Stimulated activated CD8-positive, alpha-beta memory T cell treated with anti-CD3 and anti-CD28 coated beads, Interleukin-15, amount 100 ng/mL, for 24 hours (primary cell): ENCODE results near the gene TRAPPC6A.

Source experiments
- DNase-seq: peaks from one replicate; pipeline ENCODE4 v3.0.0-alpha.2; 2020; ENCODE audit warnings: low read depth

Gene TRAPPC6A, protein sequence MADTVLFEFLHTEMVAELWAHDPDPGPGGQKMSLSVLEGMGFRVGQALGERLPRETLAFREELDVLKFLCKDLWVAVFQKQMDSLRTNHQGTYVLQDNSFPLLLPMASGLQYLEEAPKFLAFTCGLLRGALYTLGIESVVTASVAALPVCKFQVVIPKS

DNA sequence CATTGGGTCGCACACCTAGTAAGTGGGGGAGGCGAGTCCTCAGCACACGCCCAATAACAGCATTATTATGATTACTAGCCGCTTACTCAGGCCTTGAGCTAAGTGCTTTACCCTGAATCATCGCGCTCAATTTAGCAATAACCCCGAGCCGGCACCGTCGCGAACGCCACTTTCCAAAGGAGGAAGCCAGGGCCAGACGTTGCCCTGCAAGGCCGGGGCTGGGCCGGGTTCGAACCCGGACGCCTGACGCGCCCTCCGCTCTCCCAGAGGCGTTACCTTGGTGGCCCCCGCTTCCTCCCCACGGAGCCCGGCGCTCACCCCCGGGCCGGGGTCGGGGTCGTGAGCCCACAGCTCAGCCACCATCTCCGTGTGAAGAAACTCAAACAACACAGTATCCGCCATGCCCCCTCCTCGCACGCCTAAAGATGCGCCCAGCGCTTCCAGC lies at the start of gene TRAPPC6A:
Gene TRAPPC6A (minus strand): TSS at position 421 of the 445 bp plus-strand sequence. CDS start 19 bp downstream, at position 402.
- DNase-seq = no peak

DNA sequence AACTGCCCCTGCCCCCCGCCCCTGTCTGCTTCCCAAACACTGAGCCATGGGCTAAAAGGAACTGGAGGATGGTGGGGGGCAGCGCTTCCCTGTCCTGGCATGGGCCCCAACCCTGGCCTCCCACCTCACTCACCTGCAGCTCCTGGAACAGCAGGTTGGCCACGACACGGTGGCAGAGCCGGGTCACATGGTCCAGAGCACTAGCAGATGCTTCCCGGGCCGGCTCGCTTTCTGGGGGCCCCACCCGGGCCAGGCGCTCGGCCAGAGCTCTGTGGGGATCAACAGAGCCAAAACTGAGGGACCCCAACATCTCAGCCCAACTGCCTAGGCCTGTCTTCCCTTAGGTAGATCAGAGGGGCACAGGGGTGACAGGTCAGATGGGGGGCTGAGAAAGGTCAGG lies 46.6 kb upstream of the TRAPPC6A start:
- no peak for DNase-seq

DNA sequence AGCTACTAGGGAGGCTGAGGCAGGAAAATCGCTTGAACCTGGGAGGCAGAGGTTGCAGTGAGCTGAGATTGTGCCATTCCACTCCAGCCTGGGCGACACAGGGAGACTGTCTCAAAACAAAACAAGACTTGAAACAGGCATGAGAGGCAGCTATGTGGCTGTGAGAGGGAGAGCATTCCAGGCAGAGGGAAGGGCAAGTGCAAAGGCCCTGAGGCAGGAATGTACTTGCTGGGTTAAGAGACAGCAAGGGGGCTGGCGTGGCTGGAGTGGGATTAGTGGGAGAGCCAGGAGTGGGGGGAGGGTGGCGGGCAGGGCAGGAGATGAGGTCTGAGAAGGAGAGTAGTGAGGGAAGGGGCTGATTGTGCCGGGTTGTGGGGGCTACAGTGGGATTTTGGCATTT lies 45.8 kb upstream of the TRAPPC6A start:
- no peak for DNase-seq

DNA sequence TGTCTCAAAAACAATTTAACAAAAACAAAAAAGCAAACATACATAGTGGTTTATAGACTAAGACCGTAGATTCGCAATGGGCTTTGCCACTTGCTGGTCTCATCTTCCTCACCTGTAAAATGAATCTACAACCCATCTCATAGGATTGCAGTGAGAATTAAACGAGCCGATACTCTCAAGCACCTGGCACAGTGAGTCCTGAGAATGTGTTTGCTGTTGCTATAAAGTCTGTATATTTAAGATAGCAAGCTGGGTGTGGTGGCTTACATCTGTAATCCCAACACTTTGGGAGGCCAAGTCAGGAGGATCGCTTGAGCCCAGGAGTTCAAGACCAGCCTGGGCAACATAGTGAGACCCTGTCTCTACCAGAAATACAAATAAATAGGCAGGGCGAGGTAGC lies 44.7 kb upstream of the TRAPPC6A start:
- DNase-seq = no peak

DNA sequence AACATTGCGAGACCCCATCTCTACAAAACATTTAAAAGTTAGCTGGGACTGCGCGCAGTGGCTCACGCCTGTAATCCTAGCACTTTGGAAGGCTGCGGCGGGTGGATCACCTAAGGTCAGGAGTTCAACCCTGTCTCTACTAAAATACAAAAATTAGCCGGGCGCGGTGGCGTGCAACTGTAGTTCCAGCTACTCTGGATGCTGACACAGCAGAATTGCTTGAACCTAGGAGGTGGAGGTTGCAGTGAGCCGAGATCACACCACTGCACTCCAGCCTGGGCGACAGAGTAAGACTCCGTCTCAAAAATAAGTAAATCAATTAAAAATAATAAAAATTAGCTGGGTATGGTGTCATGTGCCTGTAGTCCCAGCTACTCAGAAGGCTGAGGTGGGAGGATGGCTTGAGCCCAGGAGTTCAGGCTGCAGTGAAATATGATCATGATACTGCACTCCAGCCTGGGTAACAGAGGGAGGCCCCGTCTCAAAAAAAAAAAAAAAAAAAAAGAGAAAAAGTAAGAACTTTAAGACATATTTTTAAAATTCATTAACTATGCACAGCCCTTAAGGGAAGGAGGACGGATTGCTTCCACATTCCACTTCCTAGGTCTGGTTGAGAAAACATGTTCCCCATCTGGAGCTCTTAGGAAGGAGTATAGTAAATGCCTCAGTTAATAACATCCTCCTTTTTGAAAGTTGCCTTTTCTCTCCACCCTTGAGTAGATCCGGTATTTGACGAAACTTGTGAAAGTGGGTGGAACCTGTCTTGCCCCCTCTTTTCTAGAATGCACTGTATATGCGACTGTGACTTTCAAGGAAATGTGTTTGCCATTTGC lies 41.1 kb upstream of the TRAPPC6A start:
- DNase-seq = no peak

DNA sequence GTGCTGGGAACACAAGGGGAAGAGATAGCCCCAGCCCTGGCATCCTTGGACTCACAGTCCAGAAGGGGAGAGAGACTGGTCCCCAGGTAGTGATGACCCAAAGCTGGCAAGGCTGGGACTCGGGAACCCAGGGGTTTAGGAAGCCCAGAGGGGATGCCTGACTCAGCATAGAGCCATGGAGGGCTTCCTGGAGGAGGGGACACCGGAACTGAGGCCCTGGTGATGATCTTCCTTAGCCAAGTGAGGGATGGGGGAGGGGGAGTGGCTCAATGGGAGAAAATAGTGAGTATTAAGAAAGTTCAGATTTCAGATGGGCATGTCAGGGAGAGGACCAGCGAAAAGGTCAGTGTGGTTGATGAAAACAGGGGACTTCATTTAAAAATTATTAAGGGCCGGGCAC lies 40.4 kb upstream of the TRAPPC6A start:
- no peak for DNase-seq

DNA sequence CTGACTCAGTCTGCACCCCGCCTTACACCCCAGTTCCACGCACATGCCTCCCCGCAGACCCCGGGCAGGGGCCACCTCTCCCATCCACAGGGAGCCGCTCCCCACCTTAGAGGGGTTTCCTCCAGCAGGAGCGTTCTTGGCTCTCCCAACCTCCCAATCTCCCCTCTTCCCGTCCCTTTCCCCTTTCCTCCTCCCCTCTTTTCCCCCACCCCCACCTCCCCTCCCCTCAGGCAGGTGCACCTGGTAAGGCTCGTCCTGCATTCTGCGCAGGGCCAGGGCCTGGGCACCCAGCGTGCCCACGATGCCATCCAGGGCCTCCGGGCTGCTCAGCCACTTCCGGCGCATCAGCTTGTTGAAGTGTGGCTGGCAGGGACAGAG lies 39.9 kb upstream of the TRAPPC6A start:
- DNase-seq = no peak

DNA sequence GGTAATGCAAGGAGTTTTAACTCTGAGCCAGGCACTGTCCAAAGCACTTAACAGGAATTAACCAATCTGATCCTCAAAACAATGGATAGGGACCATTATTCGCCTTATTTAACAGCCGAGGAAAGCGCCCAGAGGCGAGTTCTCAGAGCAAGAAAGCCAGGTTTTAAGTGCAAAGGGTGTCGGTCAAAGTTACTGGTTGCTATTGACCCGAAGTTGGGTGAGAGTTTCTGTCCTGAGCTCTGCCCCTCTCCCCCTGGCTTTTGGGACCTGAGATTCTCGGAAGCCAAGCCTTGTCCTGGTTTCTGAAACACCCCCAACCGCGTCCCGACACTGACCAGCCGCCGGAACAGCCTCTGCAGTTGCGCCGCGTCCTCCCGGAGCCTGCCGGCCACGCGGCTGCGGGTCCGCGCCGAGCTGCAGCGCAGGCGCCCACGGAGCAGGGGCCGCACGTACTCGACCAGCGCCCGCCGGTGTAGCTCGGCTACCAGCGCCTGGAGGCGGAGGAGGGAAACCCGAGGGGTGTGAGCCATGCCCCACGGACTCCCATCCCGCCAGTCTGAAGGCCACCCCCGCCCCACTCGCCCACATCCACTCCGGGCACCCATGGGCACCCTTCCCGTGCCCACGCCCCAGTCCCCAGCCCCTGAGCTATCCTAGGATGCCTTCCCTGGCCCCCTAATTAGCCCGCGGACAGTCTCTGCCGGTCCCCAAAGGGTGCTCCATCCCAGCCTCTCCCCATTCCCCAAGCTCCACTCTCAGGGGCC lies 39.3 kb upstream of the TRAPPC6A start:
- no peak for DNase-seq

DNA sequence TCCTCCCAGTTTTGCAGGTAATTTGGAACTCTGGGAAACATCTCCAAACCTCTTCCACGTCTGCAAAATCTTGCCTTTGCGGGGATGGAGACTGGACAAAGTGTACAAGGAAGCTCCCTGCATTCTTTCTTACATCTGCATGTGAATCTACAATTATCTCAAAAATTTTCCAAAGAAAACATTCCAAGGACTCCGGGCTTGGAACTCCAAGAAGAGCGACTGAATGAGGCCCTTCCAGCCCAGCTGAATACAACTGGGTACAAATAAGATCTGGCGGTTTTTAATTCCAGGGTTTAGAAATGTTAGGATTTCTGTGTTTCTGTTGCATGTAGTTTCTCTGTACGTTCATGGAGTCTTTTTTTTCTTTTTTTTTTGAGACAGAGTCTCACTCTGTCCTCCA lies 38.6 kb upstream of the TRAPPC6A start:
- no peak for DNase-seq

DNA sequence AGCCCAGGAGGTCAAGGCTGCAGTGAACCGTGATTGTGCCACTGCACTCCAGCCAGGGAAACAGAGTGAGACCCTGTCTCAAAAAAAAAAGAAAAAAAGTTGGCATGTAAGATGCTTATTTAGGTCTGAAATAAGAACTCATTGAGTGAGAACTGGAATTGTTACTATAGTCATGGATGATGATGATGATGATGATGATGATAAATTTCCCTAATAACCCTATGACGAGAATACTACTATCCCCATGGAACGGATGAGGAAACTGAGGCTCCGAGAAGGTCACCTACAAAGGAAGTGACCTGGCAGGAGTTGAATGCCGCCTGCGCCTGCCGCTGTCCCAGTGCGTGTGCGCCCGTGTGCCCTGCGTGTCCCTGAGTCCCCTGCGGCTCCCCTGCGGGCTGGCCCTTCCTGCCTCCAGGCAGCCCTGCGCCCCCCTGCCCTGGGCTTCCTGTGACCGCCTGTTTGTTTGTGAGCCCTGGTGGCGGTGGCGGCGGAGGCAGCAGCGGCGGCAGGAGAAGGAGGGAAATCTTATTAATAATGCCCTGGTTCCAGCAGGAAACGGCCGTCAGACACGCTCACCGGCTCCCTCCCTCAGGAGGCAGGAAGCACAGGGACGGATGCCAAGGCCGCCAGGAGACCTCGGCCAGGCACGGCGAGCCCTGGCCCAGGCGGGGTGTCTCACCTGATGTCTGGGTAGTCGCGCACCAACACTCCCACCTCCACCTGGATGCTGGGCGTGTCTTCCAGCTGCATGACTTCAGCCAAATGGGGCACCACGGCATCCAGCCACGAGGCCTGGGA lies 37.6 kb upstream of the TRAPPC6A start:
- no peak for DNase-seq

DNA sequence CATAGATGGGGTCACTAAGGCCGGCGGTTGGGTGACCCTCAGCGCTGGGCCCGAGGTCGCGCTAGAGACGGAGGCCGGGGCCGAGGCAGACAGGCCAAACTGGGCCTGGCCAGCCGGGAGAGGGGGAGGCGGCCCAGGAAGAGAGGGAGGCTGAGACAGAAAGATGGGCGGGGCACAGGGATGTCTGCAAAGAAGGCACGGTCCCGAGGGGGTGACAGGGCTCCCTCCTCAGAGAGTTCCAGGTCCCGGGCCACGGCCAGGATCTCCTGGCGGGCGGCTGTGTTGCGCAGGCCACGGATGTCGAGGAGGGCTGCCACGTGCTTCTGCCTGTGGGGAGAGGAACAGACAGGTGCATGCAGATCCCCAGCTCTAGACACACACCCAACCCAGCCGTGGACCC lies 35.0 kb upstream of the TRAPPC6A start:
- DNase-seq = no peak

DNA sequence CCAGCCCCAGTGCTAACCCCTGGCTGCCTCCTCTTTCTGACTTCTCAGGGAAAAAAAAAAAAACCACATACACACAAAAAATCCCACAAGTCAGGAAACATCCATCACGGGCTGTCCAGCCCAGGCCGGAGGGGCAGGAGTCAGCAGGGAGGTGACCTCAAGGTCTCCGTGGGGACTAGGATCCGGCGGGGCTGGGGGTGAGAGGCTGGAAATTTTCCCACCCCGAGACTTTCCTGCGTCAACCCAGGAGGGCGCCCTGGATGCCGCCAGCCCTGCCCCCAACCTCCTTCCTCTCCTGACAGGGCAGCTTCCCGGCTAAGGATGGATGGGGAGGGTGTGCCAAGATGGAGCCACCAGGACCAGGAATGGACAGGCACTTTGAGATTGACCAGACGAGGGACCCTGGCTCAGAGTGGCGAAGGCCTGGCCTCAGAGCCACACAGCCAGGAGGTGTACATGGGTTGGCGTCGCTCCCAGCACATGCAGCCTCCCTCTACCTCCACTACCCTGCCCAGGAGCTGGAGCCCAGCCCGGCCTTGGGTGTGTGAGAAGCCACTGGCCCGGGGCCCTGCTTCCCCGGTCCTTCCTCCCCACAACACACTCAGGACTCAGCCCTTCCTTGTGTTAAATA lies 33.8 kb upstream of the TRAPPC6A start:
- DNase-seq = no peak

DNA sequence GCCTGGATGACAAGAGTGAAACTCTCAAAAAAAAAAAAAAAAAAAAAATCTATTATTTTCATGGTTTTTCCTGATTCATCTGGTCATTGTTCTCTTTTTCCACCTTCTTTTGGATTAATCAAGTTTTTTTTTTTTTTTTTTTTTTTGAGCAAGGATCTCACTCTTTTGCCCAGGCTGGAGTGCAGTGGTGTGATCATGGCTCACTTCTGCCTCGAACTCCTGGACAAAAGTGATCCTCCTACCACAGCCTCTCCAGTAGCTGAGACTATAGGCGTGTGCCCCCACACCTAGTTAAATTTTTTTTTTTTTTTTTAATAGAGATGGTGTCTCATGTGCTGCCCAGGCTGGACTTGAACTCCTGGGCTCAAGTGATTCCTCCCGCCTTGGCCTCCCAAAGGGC lies 28.3 kb upstream of the TRAPPC6A start:
- no peak for DNase-seq

DNA sequence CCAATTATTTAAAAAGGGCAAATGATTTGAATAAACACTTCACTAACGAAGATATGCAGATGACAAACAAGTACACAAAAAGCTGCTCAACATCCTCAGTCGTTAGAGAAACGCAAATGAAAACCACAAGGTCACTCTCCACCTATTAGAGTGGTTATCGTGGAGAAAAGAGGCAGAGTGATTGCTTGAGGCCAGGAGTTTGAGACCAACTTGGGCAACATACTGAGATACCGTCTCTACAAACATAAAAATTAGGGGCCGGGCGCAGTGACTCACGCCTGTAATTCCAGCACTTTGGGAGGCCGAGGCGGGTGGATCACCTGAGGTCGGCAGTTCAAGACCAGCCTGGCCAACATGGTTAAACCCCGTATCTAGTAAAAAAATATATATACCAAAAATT lies 27.8 kb upstream of the TRAPPC6A start:
- no peak for DNase-seq

DNA sequence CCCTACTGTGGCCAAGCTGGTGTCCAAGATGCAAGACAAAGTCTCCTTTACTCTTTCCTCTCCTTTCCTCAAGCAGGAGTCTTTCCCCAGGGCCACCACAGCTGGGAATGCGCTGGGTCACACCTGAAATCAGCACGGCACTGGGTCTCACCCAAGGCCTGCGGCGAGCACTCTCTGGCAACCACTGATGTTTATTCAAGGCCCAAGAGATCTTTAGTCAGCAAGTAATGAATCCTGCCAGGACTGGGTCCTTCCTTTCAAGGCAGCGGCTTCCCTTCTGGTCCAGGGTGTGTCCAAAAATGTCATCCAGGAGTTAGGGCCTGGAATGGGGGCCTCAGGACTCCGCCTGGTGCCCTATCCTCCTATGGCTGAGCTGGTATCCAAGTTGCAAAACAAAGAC lies 24.6 kb upstream of the TRAPPC6A start:
- no peak for DNase-seq

DNA sequence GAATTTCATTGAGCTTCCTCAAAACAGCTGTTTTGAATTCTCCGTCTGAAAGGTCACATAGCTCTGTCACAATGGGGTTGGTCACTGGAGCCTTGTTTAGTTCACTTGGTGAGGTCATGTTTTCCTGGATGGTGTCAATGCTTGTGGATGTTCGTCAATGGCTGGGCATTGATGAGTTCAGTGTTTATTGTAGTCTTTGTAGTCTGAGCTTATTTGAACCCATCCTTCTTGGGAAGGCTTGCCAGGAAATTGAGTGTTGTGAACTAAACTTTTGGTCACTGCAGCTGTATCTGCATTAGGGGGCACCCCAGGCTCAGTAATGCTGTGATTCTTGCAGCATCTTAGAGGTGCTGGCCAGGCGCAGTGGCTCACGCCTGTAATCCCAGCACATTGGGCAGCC lies 22.5 kb upstream of the TRAPPC6A start:
- DNase-seq = no peak

DNA sequence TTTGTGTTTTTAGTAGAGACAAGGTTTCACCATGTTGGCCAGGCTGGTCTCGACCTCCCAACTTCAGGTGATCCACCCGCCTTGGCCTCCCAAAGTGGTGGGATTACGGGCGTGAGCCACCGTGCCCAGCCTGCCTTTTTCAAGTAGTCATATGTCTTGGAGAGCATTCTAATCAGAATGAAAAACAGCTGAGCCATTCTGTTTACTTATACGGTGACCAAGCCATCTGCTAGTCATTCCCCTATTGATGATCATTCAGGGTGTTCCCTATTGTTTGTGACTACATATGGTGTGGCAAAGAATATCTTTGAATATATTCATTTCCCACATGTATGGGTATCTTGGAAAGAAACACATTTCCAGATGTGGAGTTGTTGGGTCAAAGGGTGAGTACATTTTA lies 17.7 kb upstream of the TRAPPC6A start:
- no peak for DNase-seq

DNA sequence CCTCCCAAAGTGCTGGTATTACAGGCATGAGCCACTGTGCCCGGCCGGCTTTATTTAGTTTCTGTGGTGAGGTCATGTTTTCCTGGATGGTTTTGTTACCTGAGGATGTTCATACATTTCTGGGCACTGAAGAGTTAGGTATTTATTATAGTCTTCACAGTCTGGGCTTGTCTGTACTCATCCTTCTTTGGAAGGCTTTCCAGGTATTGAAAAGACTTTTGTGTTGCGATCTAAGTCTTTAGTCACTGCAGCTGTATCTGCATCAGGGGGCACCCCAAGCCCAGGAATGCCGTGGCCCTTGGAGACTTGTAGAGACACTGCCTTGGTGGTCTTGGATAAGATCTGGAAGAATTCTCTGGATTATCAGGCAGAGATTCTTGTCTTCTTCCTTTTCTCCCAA lies 13.3 kb upstream of the TRAPPC6A start:
- no peak for DNase-seq

DNA sequence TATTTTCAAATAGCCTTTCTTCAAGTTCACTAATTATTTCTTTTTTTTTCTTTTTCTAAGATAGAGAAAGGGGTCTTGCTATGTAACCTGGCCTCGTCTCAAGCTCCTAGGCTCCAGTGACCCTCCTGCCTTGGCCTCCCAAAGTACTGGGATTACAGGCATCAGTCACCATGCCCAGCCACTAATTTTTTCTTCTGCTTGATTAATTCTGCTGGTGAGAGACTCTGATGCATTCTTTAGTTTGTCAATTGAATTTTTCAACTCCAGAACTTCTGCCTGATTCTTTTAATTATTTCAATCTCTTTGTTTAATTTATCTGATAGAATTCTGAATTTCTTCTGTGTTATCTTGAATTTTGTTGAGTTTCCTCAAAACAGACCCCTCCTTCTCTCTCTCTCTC lies 11.9 kb upstream of the TRAPPC6A start:
- no peak for DNase-seq

DNA sequence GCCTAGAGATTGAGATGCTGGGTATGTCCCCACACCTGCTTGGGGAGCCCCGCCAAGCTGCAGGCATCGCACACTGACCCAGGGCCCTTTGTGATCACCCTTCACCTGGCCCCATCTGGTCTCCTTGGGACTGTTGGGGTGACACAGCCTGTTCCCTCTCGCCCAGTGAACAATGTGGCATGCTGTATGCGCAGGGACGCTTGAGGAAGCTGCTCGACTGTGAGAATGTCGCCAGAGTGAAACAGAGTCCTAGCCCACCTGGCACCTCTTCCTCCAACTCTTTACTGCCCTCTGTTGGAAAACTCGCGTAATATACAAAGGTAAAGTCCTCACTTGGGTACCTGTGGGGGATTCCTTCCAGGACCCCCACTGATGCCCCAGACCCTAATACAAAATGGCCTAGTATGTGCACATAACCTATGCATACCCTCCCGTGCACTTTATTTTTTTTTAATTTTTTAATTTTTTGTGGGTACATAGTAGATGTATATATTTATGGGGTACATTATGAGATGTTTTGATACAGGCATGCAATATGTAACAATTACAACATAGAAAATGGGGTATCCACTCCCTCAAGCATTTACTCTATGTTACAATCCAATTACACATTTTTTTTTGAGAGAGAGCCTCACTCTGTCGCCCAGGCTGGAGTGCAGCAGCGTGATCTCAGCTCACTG lies 9.5 kb upstream of the TRAPPC6A start:
- no peak for DNase-seq
